ENCODE measurements around the gene TMEM119. TPM values are rescaled to one million over a fixed set of nuclear protein-coding genes. Genes with fewer than 3 reads are reported as not detected.
A peak's percentile ranks its signal among the peaks of the same experiment; 100 is the strongest.

The TMEM119 gene
- total and polyA plus RNA-seq, 2 experiments from 2014 or later: 0.21 to 0.48 TPM

- peak; percentile 34 to 61 for DNase-seq (ENCODE audit: low read depth in 1 of 2, low spot score in 1 of 2)
- Histone ChIP-seq H3K36me3 (peaks cover 11% of the 10 kb centered on the region), H3K9me3 (ENCODE audit: low read depth) (no peaks in the 10 kb centered on the region), H3K27ac (peak overlapping the region; percentile 70), H3K27me3 (no peaks in the 10 kb centered on the region), H3K4me3 (no peak overlapping the region), H3K4me1 (ENCODE audit: low read depth) (peaks cover 19% of the 10 kb centered on the region)
- TF ChIP-seq CTCF (IDR thresholded peaks at IDR 0.05; ENCODE audit: low read depth, low read length): no peak
Observed at GRCh38 chr12:108640802-108641445, 43.0 kb upstream of the TMEM119 start.

GRCh38 chr12:108638997-108639822 lies 41.3 kb upstream of the TMEM119 start:
- no peak overlapping the region for H3K27ac ChIP-seq
- no peak for DNase-seq (ENCODE audit: low read depth in 1 of 2, low spot score in 1 of 2)

GRCh38 chr12:108638141-108638827 lies 40.4 kb upstream of the TMEM119 start:
- TF ChIP-seq CTCF (IDR thresholded peaks at IDR 0.05; ENCODE audit: low read depth, low read length): peak; percentile 1
- Histone ChIP-seq H3K27ac (peak overlapping the region; percentile 18), H3K27me3 (no peaks in the 10 kb centered on the region), H3K9me3 (ENCODE audit: low read depth) (no peaks in the 10 kb centered on the region), H3K36me3 (no peaks in the 10 kb centered on the region), H3K4me3 (no peak overlapping the region), H3K4me1 (ENCODE audit: low read depth) (peaks cover 39% of the 10 kb centered on the region)
- DNase-seq (ENCODE audit: low read depth in 1 of 2, low spot score in 1 of 2): peak in 1 of 2 donors; percentile 43

More at GRCh38 chr12:108638997-108639822, 41.3 kb upstream of the TMEM119 start:
- Histone ChIP-seq H3K9me3 (ENCODE audit: low read depth) (no peaks in the 10 kb centered on the region), H3K4me3 (no peak overlapping the region), H3K36me3 (no peaks in the 10 kb centered on the region), H3K27me3 (no peaks in the 10 kb centered on the region), H3K4me1 (ENCODE audit: low read depth) (peaks cover 33% of the 10 kb centered on the region)
- no peak for TF ChIP-seq CTCF (IDR thresholded peaks at IDR 0.05; ENCODE audit: low read depth, low read length)

GRCh38 chr12:108637222-108637971 lies 39.5 kb upstream of the TMEM119 start:
- Histone ChIP-seq H3K4me1 (ENCODE audit: low read depth) (peaks cover 39% of the 10 kb centered on the region), H3K27ac (no peak overlapping the region), H3K9me3 (ENCODE audit: low read depth) (no peaks in the 10 kb centered on the region), H3K27me3 (no peaks in the 10 kb centered on the region), H3K36me3 (no peaks in the 10 kb centered on the region), H3K4me3 (no peak overlapping the region)
- DNase-seq (ENCODE audit: low read depth in 1 of 2, low spot score in 1 of 2): no peak
- no peak for TF ChIP-seq CTCF (IDR thresholded peaks at IDR 0.05; ENCODE audit: low read depth, low read length)
